ENCODE data around the gene CLK2.
"Not testable (repeated sequence)": the region's sequence is repeated elsewhere in the genome, so short reads cannot be mapped to it uniquely, and the experiment has no call there.

Gene CLK2

DNA sequence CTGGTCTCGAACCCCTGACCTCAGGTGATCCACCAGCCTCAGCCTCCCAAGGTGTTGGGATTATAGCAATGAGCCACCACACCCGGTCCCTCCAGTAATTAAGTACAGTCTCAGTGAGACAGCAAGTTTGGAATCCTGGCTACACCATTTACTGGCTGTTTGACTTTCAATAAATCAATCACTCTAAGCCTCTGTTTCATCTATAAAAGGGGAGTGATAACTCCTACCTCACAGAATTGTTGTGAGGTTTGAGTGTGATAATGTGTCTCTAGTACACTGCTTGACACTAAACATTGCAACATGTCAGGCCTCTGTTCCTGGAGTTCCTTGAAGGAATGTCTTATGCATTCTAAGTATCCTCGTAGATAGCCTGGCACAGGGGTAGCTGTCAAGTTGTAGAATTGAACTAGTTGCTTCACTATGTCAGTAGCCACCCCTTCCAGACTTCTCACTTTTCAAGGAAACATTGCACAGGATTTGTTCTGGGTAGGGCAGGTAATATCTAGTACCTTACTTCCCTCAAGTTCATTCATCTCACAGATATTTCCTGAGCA lies 30.4 kb downstream of the CLK2 start:
- DNase-seq (ENCODE audit: low read depth, low spot score): no peak

DNA sequence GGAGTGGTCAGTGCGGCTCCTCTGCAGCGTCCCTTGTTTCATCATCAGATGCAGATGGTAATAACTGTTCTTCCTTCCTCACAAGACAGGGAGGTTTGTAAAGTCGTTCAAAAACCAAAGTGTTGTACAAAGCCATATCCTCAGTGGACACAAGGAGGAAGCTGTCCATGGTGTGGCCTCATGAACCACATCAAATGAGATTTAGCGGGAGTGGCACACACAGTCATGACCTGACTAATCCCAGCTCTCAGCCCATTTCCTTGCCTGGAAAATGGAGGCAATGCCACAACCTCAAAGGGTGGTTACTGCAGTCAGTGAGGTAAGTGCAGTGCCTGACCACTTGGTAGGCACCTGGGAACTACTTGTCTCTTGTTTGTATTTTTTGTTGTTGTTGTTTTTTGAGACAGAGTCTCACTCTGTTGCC lies 31.5 kb downstream of the CLK2 start:
- DNase-seq (ENCODE audit: low read depth, low spot score): no peak

DNA sequence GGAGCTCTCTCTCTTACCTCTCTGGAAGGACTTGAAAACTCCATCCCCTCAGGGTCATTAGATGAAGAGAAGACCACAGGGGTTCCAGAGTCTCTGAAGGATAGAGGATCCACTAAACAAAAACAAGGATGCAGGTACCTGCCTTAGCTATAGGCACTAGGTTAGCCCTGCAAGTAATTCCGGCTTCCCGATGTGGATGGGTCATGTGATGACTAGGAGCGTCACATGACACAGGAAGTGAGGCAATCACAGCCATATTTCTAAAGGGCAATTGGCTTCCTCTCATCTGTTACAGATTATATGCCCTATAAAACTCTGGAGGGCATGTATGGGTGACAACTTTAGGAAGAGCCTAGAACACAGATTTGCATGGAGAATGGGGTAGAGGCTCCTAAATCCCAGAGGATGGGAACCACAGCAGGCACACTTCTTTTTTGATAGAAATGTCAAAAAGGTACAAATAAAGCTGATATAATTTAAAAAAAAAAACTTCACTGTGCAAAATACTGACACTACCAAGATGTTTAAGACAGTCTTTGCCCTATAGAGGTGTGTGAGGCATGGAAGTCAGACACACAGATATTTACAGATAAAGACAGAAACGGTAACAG lies 32.1 kb downstream of the CLK2 start:
- no peak for DNase-seq (ENCODE audit: low read depth, low spot score)

DNA sequence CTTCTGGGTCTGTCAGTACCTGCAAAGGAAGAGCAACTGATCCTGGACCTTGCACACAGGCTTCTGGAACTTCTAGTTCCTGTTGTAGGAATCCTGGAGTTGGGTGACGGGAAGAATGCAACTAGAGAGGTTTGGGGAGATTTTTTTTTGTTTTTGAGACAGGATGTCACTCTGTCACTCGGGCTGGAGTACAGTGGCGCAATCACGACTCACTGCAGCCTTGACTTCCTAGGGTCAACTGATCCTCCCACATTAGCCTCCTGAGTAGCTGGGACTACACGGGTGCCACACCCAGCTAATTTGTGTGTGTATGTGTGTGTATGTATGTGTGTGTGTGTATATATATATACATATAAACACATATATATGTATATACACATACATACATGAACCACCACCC lies 36.9 kb downstream of the CLK2 start:
- no peak for DNase-seq (ENCODE audit: low read depth, low spot score)

DNA sequence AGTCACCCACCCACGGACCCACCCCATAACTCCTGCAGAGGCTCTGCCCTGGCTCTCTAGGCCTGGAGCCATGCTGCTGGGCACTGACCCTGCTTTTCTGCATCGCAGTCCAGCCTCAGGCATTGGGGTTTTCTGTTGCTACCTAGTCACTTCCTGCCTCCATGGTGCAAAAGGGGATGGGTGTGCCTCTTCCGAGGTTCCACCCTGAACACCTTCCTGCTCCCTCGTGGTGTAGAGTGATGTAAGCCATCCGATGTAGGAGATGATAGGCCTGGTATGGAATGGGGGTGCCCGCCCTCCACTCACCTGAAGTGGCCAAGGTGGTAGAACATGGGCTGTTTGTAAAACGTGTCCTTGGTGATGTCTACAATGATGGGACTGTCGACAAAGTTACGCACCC lies 37.9 kb downstream of the CLK2 start:
- DNase-seq (ENCODE audit: low read depth, low spot score): not testable (repeated sequence)

DNA sequence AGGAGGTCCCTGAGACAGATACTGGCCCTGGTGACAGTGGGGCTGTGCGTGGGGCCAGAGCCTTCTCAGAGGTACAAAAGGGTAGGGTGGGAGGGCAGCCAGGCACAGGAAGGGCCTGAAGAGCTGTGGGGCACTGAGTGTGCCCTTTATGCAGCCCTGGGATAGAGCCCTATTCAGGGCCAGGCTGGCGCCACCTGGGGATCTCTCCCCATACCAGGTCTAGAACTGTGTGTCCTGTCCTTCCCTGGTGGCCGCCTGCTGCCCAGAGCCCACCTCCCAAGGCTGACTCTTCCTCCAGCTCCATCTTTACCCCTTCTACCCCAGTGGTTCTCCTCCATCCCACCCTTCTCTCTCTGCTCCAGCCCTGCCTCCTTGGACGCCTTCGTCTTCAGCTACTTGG lies 39.8 kb downstream of the CLK2 start:
- not testable (repeated sequence) for DNase-seq (ENCODE audit: low read depth, low spot score)

DNA sequence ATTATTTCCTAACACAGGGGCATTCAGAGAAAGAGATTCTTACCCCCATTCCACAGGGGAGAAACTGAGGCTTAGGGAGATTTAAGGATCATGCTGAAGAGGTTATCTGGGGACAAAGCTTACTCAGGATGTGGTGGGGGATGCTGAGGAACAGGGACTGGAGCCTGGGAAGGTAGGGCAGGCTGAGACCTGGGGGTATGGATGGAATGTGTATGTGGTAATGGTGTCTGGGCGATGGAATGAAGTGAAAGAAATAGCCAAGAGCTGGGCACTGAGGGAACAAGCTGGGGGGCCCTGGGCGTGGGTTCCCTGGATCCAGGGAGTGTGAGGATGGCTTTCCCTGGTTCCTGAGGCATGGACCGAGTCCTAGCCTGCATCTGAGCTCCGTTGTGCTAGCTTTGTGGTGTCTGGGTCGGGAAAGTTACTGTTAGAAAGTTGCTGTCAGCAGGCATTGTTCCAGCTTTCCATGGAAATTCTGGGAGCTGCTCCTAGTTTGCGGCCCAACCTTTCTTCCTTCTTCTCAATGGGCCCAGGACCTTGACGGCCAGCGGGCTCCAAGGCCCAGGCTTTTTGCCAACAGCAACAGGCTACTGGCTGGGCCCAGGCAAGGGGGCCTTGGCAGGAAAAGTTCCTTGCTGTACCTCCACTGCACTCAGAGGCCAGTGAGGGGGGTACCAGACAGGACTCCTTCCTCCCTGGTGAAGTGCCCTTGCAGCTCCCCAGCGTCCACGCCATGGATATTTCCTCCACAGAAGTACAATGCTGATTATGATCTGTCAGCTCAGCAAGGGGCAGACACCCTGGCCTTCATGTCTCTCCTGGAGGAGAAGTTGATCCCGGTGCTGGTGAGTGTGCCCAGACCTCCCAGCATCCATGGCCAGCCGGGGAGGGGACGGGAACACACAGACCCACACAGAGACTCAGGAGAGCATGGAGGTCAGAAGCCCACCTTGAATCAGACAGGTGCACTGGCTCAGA lies 41.0 kb downstream of the CLK2 start:
- DNase-seq (ENCODE audit: low read depth, low spot score): not testable (repeated sequence)

DNA sequence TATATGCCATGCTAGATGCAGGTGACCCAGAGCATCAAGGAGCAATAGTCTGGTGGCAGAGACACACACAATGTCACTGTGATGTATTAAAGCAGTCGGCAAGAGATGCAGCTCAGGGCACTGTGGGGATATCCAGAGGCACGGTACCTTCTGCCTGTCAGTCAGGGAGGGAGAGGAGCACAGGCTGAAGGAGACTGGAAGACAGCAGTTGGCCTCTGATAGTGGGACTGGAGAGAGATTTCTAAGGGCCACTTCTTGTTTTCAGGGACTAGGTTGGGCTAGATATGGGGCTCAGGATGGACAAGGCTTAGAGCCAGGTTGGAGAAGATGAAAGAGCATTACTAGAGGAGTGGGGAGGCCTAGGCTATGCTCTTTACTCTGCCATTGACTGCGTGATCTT lies 42.0 kb downstream of the CLK2 start:
- not testable (repeated sequence) for DNase-seq (ENCODE audit: low read depth, low spot score)

DNA sequence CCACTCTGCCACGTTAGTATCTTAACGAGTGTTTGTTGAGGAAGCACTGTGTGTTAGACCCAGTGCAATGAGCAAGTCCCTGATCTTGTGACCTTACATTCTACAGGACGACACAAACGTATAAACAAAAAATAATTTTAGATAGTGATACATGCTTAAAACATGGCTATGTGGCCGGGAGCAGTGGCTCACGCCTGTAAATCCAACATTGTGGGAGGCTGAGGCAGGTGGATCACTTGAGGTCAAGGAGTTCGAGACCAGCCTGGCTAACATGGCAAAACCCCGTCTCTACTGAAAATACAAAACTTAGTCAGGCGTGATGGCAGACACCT lies 45.2 kb downstream of the CLK2 start:
- no peak for DNase-seq (ENCODE audit: low read depth, low spot score)

DNA sequence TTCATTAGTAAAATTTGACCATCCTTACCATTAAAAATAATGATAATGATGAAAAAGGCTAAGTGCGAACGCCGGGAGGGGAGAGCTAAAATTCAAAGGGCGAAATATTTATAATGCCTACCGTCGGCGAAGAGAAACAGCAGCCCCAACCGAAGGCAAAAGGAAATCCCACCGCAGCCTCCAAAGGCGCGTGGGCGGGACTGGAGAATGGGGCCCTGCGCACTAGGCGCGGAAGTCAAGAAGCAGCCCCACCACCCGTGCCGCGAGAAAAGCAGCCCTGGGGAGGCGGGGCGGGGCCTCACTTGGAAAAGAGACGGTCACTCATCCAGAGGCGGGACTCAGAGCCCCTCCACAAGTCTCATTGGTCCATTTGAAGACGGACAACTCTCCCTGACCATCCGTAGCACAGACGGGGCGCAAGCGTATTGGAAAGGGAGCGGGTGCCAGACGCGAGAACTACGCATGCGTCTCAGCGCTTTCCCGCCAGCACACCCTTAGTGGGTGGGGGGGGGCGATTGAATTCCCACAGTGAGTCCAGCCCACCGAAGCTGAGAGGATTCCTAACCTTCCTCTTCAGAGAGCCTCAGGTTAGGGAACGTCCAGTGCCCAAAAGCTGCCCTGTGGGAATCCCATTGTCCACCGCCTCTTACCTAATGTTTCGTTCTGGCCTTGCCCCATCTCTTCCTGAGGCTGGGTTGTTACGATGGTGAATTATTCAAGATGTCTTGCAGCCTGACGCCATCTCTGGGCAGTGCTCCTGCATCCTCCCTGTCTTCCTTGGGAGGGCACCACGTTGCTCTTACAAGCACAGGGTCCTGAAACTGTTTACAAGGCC lies 45.8 kb downstream of the CLK2 start:
- peak; percentile 97 for DNase-seq (ENCODE audit: low read depth, low spot score)

DNA sequence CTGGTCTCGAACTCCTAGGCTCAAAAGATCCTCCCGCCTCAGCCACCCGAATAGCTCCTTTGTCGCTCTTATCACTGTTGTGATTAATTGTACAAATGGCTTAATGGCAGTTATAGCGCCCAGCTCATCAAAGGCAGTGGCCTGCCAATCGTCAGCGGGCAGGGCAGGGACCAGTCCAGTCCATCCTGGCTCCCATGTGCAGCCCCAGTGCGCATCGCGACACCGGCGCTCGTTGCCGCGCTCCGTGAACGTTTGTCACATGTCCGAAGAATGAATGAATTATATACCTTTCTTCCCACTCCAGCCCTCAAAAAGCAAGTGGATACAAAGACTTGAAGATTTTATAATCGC lies 46.4 kb downstream of the CLK2 start:
- no peak for DNase-seq (ENCODE audit: low read depth, low spot score)

DNA sequence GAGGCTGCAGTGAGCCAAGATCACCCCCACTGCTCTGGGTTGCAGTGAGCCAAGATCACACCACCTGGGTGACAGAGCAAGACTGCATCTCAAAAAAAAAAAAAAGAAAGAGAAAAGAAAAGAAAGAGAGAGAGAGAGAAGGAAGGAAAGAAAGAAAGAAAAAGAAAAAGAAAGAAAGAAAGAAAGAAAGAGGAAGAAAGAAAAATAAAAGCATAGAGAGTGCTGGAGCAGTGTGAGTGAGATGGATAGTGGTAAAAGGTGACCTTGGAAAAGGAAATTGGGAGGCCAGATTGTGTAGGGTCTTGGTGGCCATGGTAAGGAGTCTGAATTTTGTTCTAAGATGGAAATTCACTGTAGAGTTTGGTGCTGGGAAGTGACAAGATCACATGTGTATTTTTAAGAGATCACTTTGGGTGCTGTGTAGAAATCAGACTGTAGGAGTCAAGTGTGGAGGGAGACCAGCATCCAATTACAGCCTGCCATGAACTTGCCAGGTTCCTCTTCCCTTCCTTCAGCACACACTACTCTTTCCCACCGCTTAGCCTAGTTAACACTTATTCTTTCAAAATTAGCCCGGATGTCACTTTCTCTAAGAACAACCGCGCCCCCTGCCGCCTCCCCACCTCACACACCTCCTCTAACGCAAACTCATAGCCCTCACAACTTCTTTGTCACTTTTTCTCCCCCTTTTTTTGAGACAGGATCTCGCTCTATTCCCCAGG lies 47.0 kb downstream of the CLK2 start:
- DNase-seq (ENCODE audit: low read depth, low spot score): no peak

DNA sequence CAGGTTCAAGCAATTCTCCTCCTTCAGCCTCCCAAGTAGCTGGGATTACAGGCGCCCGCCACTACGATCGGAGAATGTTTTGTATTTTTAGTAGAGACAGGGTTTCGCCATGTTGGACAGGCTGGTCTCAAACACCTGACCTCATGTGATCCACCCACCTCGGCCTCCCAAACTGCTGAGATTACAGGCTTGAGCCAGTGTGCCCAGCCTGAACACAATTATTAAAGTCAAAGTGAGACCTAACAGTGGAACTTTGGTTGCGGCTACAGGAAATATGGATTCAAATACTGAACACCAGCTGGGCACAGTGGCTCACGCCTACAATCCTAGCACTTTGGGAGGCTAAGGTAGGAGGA lies 47.9 kb downstream of the CLK2 start:
- not testable (repeated sequence) for DNase-seq (ENCODE audit: low read depth, low spot score)

DNA sequence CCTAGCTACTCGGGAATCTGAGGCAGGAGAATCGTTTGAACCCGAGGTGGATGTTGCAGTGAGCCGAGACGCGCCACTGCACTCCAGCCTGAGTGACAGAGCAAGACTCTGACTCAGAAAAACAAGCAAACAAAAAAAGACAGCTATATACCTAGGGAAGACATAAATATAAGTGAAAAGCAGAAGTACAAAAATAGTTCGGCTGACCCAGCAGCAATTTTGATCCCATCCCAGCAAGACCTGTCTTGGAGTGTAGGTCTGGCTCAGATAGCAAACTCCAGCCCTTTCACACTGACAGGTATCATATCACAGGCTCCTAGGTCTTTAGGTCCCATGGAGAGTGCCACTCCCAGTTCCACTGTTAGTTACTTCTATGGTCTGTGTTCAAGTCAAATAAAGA lies 50.3 kb downstream of the CLK2 start:
- no peak for DNase-seq (ENCODE audit: low read depth, low spot score)

DNA sequence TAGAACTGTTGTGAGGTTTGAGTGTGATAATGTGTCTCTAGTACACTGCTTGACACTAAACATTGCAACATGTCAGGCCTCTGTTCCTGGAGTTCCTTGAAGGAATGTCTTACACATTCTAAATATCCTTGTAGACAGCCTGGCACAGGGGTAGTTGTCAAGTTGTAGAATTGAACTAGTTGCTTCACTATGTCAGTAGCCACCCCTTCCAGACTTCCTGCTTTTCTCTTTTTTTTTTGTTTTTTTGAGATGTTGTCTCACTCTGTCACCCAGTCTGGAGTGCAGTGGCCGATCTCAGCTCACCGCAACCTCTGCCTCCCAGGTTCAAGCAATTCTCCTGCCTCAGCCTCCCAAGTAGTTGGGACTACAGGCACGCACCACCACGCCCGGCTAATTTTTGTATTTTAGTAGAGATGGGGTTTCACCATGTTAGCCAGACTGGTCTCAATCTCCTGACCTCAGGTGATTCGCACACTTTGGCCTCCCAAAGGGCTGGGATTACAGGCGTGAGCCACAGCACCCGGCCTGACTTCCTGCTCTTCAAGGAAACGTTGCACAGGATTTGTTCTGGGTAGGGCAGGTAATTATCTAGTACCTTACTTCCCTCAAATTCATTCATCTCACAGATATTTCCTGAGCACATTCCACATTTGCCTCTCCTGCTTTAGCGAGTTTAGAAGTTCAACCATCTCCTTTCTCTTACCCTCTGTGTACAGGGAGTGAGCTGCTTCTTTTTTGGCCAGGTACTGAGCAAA lies 52.9 kb downstream of the CLK2 start:
- DNase-seq (ENCODE audit: low read depth, low spot score): not testable (repeated sequence)

DNA sequence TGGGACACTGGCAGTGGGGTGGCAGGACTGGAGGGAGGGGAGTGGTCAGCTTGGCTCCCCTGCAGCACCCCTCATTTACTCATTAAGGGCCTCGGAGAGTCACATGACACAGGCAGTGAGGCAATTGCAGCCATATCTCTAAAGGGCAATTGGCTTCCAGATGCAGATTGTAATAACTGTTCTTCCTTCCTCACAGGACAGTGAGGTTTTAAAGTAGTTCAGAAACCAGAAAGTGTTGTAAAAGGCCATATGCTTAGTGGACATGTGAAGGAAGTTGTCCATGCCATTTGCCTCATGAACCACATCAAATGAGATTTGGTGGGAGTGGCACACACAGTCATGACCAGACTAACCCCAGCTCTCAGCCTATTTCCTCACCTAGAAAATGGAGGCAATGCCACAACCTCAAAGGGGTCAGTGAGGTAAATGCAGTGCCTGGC lies 53.7 kb downstream of the CLK2 start:
- no peak for DNase-seq (ENCODE audit: low read depth, low spot score)

DNA sequence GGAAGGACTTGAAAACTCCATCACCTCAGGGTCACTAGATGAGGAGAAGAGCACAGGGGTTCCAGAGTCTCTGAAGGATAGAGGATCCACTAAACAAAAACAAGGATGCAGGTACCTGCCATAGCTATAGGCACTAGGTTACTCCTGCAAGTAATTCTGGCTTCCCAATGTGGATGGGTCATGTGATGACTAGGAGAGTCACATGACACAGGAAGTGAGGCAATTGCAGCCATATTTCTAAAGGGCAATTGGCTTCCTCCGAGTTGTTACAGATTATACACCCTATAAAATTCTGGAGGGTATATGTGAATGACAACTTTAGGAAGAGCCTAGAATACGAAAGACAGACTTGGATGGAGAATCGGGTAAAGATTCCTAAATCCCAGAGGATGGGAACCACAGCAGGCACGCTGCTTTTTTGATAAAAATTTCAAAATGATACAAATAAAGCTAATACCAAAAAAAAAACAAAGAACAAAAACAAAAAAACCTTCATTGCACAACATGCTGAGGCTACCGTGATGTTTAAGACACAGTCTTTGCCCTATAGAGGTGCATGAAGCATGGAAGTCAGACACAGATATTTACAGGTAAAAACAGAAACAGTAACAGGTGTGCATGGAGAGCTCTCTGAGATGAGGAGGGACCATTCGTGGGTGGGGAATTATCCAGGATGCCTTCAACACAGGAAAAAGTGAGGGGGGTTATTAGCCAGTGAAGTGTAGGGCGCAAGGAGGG lies 54.3 kb downstream of the CLK2 start:
- DNase-seq (ENCODE audit: low read depth, low spot score): no peak

DNA sequence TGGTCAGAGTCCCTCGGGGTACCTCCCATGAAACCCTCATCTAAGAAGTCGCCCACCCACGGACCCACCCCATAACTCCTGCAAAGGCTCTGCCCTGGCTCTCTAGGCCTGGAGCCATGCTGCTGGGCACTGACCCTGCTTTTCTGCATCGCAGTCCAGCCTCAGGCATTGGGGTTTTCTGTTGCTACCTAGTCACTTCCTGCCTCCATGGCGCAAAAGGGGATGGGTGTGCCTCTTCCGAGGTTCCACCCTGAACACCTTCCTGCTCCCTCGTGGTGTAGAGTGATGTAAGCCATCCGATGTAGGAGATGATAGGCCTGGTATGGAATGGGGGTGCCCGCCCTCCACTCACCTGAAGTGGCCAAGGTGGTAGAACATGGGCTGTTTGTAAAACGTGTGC lies 58.6 kb downstream of the CLK2 start:
- DNase-seq (ENCODE audit: low read depth, low spot score): not testable (repeated sequence)

Measured in iPS DF 19.7 (cell line).